Activated CD8-positive, alpha-beta memory T cell treated with anti-CD3 and anti-CD28 coated beads, Interleukin-2, amount 50 U/mL, for 24 hours (primary cell): ENCODE data around the gene SOX4.

Experiments used
- DNase-seq: peaks from one replicate; pipeline ENCODE4 v3.0.0-alpha.2; 2020; ENCODE audit errors: extremely low read depth

Gene SOX4

GRCh38 chr6:21593927-21594415 is 420 bp downstream of the SOX4 start:
- DNase-seq, result no peak

- DNase-seq, result no peak
Observed at GRCh38 chr6:21594416-21595281, 1.1 kb downstream of the SOX4 start.

- DNase-seq, result no peak
Observed at GRCh38 chr6:21595285-21596144, 2.0 kb downstream of the SOX4 start.

GRCh38 chr6:21596145-21596948 is 2.8 kb downstream of the SOX4 start:
- DNase-seq, result no peak

GRCh38 chr6:21596949-21597682 is 3.6 kb downstream of the SOX4 start:
- DNase-seq, result no peak

GRCh38 chr6:21597801-21598673 is 4.5 kb downstream of the SOX4 start:
- DNase-seq, result no peak

GRCh38 chr6:21598674-21599023 is 5.1 kb downstream of the SOX4 start:
- DNase-seq, result no peak

- no peak for DNase-seq
Observed at GRCh38 chr6:21599051-21599696, 5.6 kb downstream of the SOX4 start.

GRCh38 chr6:21601339-21601923 is 7.9 kb downstream of the SOX4 start:
- DNase-seq, result no peak

- no peak for DNase-seq
Observed at GRCh38 chr6:21601932-21602390, 8.4 kb downstream of the SOX4 start.

- no peak for DNase-seq
Observed at GRCh38 chr6:21603082-21603952, 9.8 kb downstream of the SOX4 start.

- no peak for DNase-seq
Observed at GRCh38 chr6:21604081-21604480, 10.5 kb downstream of the SOX4 start.

GRCh38 chr6:21605166-21605565 is 11.6 kb downstream of the SOX4 start:
- no peak for DNase-seq

GRCh38 chr6:21608601-21609000 is 15.1 kb downstream of the SOX4 start:
- no peak for DNase-seq

- no peak for DNase-seq
Observed at GRCh38 chr6:21609881-21610329, 16.4 kb downstream of the SOX4 start.

- DNase-seq, result no peak
Observed at GRCh38 chr6:21610341-21610740, 16.8 kb downstream of the SOX4 start.

- DNase-seq, result no peak
Observed at GRCh38 chr6:21611485-21611884, 17.9 kb downstream of the SOX4 start.
